Epidermal melanocyte (primary cell): Measurements from ENCODE around the gene OR2M4.
"Not testable (repeated sequence)": the region's sequence is repeated elsewhere in the genome, so short reads cannot be mapped to it uniquely, and the experiment has no call there.

Source experiments
- DNase-seq: peaks from one replicate; pipeline ENCODE4 v3.0.0; 2011; ENCODE audit warnings: low spot score; ENCODE audit not compliant: insufficient read length

OR2M4 gene

GRCh38 chr1:248231117-248231516 lies at the start of gene OR2M4:
TSS of gene OR2M4 (plus strand) at chr1:248231417. CDS start at chr1:248238929, 7,512 bp downstream.
- DNase-seq, result no peak

- no peak for DNase-seq
Measured at GRCh38 chr1:248183996-248184395, 47.2 kb upstream of the OR2M4 start.

- DNase-seq, result no peak
Measured at GRCh38 chr1:248187363-248187762, 43.9 kb upstream of the OR2M4 start.

- DNase-seq, result no peak
Measured at GRCh38 chr1:248189026-248189425, 42.2 kb upstream of the OR2M4 start.

GRCh38 chr1:248194117-248194516 lies 37.1 kb upstream of the OR2M4 start:
- no peak for DNase-seq

GRCh38 chr1:248196965-248197364 lies 34.3 kb upstream of the OR2M4 start, which contains the start of gene OR2M3:
TSS of gene OR2M3 (plus strand) at chr1:248197265. CDS start at chr1:248203068, 5,803 bp downstream.
- no peak for DNase-seq

GRCh38 chr1:248215880-248216279 lies 15.3 kb upstream of the OR2M4 start:
- DNase-seq, result no peak

GRCh38 chr1:248225537-248225936 lies 5.7 kb upstream of the OR2M4 start:
- no peak for DNase-seq

- DNase-seq, result no peak
Measured at GRCh38 chr1:248229360-248229908, 1.8 kb upstream of the OR2M4 start.

GRCh38 chr1:248239478-248239877 lies 8.3 kb downstream of the OR2M4 start:
- no peak for DNase-seq

- peak; percentile 24 for DNase-seq
Measured at GRCh38 chr1:248243204-248243603, 12.0 kb downstream of the OR2M4 start.

GRCh38 chr1:248259309-248259708 lies 28.1 kb downstream of the OR2M4 start:
- not testable (repeated sequence) for DNase-seq

GRCh38 chr1:248268178-248268577 lies 37.0 kb downstream of the OR2M4 start:
- no peak for DNase-seq

- not testable (repeated sequence) for DNase-seq
Measured at GRCh38 chr1:248273225-248273624, 42.0 kb downstream of the OR2M4 start.

GRCh38 chr1:248277876-248278275 lies 46.7 kb downstream of the OR2M4 start, which contains the start of gene OR2T33:
TSS of gene OR2T33 (minus strand) at chr1:248277976. CDS start at chr1:248273814, 4,162 bp downstream.
- DNase-seq, result no peak

- DNase-seq, result no peak
Measured at GRCh38 chr1:248288391-248288790, 57.2 kb downstream of the OR2M4 start.
